Nephron (organoid): Measurements from ENCODE around the gene HS6ST3.

Experiments used
- H3K27ac Mint-ChIP-seq, 3 experiments: 2 replicates each; pipeline ENCODE4 v1.8.0; 2020; ENCODE audit warnings: mixed read lengths in 3 of 3, mild to moderate bottlenecking in 2 of 3, moderate library complexity in 1 of 3
- H3K27me3 Mint-ChIP-seq: 2 replicates; pipeline ENCODE4 v1.8.0; 2021; ENCODE audit warnings: low read depth, mild to moderate bottlenecking, moderate library complexity, mixed read lengths
- H3K36me3 Mint-ChIP-seq: 2 replicates; pipeline ENCODE4 v1.8.0; 2020; ENCODE audit warnings: low read depth, mixed read lengths
- H3K4me1 Mint-ChIP-seq: 2 replicates; pipeline ENCODE4 v1.8.0; 2020; ENCODE audit warnings: mixed read lengths
- H3K4me3 Mint-ChIP-seq, 3 experiments: 2 replicates each; pipeline ENCODE4 v1.8.0; 2020; ENCODE audit warnings: mild to moderate bottlenecking in 3 of 3, mixed read lengths in 3 of 3, moderate library complexity in 2 of 3
- H3K9me3 Mint-ChIP-seq: 2 replicates; pipeline ENCODE4 v1.8.0; 2020; ENCODE audit warnings: mixed read lengths
- CTCF ChIP-seq, 3 experiments: fragments of 200-600 bp; sonication (generic); IDR thresholded peaks; one replicate each; pipeline ENCODE4 v1.5.0; 2021; ENCODE audit warnings: antibody characterized with exemption in 3 of 3; ENCODE audit not compliant: unreplicated experiment in 3 of 3

Gene HS6ST3

GRCh38 chr13:96880419-96880818 is 790.5 kb downstream of the HS6ST3 start:
- no peak overlapping the region for H3K4me3 Mint-ChIP-seq
- peaks cover 7% of the 10 kb centered on the region for H3K9me3 Mint-ChIP-seq
- no peaks in the 10 kb centered on the region for H3K36me3 Mint-ChIP-seq
- peaks cover 11% of the 10 kb centered on the region for H3K27me3 Mint-ChIP-seq
- H3K4me1 Mint-ChIP-seq: no peaks in the 10 kb centered on the region
- H3K27ac Mint-ChIP-seq: no peak overlapping the region
- TF ChIP-seq CTCF (IDR thresholded peaks at IDR 0.05; ENCODE audit: unreplicated experiment in 3 of 3): no peak
